Measurements from ENCODE around the gene OR52L1. TPM values are rescaled to one million over a fixed set of nuclear protein-coding genes. Genes with fewer than 3 reads are reported as not detected.

OR52L1 gene
- total and polyA plus RNA-seq, 10 of the 15 experiments (the other 5 are each of a cell fraction or from before 2014, with no cell fraction given): not detected

- no peak overlapping the region for H3K9ac ChIP-seq (ENCODE audit: control insufficient read depth, insufficient read depth, low read length)
- no peaks in the 10 kb centered on the region for H3K4me1 ChIP-seq (ENCODE audit: control insufficient read depth, insufficient read depth, low read length)
- H4K20me1 ChIP-seq (ENCODE audit: control insufficient read depth, insufficient read depth): no peaks in the 10 kb centered on the region
- no TSS peak for BruUV-seq (replicated peaks)
- RAD21 ChIA-PET (ENCODE audit: unreplicated experiment): no interaction called here
- POLR2A ChIA-PET: no interaction called here
- H3K4me2 ChIP-seq (ENCODE audit: control insufficient read depth, insufficient read depth): no peak overlapping the region
- intact Hi-C loops (cut with micrococcal nuclease; ENCODE audit: unreplicated experiment) (no loop called here), in situ Hi-C loops (cut with MboI) (no loop called here)
- no peaks in the 10 kb centered on the region for H3K27me3 ChIP-seq (replicated peaks in 1 of 2; ENCODE audit: control insufficient read depth in 2 of 2, insufficient read depth in 2 of 2, low read length in 1 of 2)
- H3K9me3 ChIP-seq (replicated peaks; ENCODE audit: control insufficient read depth, insufficient read depth, low read length): no peaks in the 10 kb centered on the region
- H3K4me3 ChIP-seq: no peak overlapping the region
- SMC1A ChIA-PET (ENCODE audit: uncharacterized antibody, unreplicated experiment): no interaction called here
- H3K79me2 ChIP-seq (ENCODE audit: control insufficient read depth, insufficient read depth, low read length): no peaks in the 10 kb centered on the region
- ATAC-seq: no peak
- CTCF ChIA-PET: no interaction called here
- H3K36me3 ChIP-seq (ENCODE audit: control insufficient read depth in 2 of 2, insufficient read depth in 2 of 2, low read length in 1 of 2): no peaks in the 10 kb centered on the region
- FAIRE-seq: no peak
- no peak overlapping the region for H3K27ac ChIP-seq (ENCODE audit: control insufficient read depth, insufficient read depth)
- WGBS (ENCODE audit: insufficient coverage, insufficient replicate concordance, low lambda C conversion rate, missing lambda C conversion rate): 79% methylated on average over 2 of the region's 2 CpGs
- no peak for DNase-seq (ENCODE audit: low read depth, low spot score)
- TF ChIP-seq, protein P1, sequence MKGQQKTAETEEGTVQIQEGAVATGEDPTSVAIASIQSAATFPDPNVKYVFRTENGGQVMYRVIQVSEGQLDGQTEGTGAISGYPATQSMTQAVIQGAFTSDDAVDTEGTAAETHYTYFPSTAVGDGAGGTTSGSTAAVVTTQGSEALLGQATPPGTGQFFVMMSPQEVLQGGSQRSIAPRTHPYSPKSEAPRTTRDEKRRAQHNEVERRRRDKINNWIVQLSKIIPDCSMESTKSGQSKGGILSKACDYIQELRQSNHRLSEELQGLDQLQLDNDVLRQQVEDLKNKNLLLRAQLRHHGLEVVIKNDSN (IDR thresholded peaks at IDR 0.05; ENCODE audit: borderline replicate concordance, extremely low read length, insufficient read depth, low read depth, low read length): no peak
- TF ChIP-seq CBX5 (IDR thresholded peaks at IDR 0.05; ENCODE audit: low read depth) (no peak), POLR2AphosphoS5 (IDR thresholded peaks at IDR 0.05; ENCODE audit: low read length) (no peak), MYC (IDR thresholded peaks at IDR 0.05; ENCODE audit: insufficient read depth, insufficient read length, insufficient replicate concordance, low read length, severe bottlenecking) (no peak), NR2C1 (IDR thresholded peaks at IDR 0.05) (no peak)
- H2AFZ ChIP-seq (ENCODE audit: control insufficient read depth, low read depth, low read length): no peak overlapping the region
These were observed 46.0 kb downstream of the OR52L1 start for GRCh38 chr11:5940748-5941147.

DNA sequence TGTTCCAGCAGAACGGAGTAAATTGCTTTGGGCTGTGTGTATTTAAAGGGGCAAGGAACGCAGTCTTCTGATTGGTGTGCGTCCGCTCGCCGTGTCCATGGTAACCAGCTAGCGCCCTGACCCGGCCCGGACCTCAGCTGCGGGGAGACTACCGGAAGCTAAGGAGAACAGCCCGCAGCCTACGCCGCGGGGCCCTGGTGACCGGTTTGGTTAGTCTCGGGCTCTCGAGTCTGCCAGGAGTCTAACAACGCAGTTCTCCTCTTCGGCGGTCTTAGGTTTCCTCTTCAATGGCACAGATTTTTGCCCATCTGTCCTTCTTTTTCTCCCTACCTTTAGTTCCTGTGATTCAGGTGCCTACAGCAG is 48.2 kb downstream of the OR52L1 start:
- Histone ChIP-seq H2AFZ (ENCODE audit: control insufficient read depth, low read depth, low read length) (no peak overlapping the region), H3K36me3 (ENCODE audit: control insufficient read depth in 2 of 2, insufficient read depth in 2 of 2, low read length in 1 of 2) (no peaks in the 10 kb centered on the region), H4K20me1 (ENCODE audit: control insufficient read depth, insufficient read depth) (no peaks in the 10 kb centered on the region), H3K79me2 (ENCODE audit: control insufficient read depth, insufficient read depth, low read length) (no peaks in the 10 kb centered on the region), H3K4me1 (ENCODE audit: control insufficient read depth, insufficient read depth, low read length) (no peaks in the 10 kb centered on the region), H3K4me3 (no peak overlapping the region), H3K9me3 (replicated peaks; ENCODE audit: control insufficient read depth, insufficient read depth, low read length) (no peaks in the 10 kb centered on the region), H3K27ac (ENCODE audit: control insufficient read depth, insufficient read depth) (no peak overlapping the region), H3K4me2 (ENCODE audit: control insufficient read depth, insufficient read depth) (no peak overlapping the region), H3K9ac (ENCODE audit: control insufficient read depth, insufficient read depth, low read length) (no peak overlapping the region), H3K27me3 (replicated peaks in 1 of 2; ENCODE audit: control insufficient read depth in 2 of 2, insufficient read depth in 2 of 2, low read length in 1 of 2) (no peaks in the 10 kb centered on the region)
- intact Hi-C loops (cut with micrococcal nuclease; ENCODE audit: unreplicated experiment) (no loop called here), in situ Hi-C loops (cut with MboI) (no loop called here)
- no peak for ATAC-seq
- POLR2A ChIA-PET: no interaction called here
- FAIRE-seq: no peak
- DNase-seq (ENCODE audit: low read depth, low spot score): no peak
- SMC1A ChIA-PET (ENCODE audit: uncharacterized antibody, unreplicated experiment): no interaction called here
- WGBS (ENCODE audit: insufficient coverage, insufficient replicate concordance, low lambda C conversion rate, missing lambda C conversion rate): 75% methylated on average over 21 of the region's 21 CpGs
- RAD21 ChIA-PET (ENCODE audit: unreplicated experiment): no interaction called here
- BruUV-seq (replicated peaks): no TSS peak
- CTCF ChIA-PET: no interaction called here
- TF ChIP-seq ZNF207 (IDR thresholded peaks at IDR 0.05; ENCODE audit: borderline replicate concordance): no peak
- TF ChIP-seq BACH1 (IDR thresholded peaks at IDR 0.05; ENCODE audit: borderline replicate concordance): no peak
- TF ChIP-seq POLR2AphosphoS2 (IDR thresholded peaks at IDR 0.05; ENCODE audit: low read depth, low read length): no peak
